ENCODE results near the gene TMEM170A. TPM values are rescaled to one million over a fixed set of nuclear protein-coding genes. Genes with fewer than 3 reads are reported as not detected.
"Not testable (repeated sequence)": the region's sequence is repeated elsewhere in the genome, so short reads cannot be mapped to it uniquely, and the experiment has no call there.

TMEM170A gene, protein sequence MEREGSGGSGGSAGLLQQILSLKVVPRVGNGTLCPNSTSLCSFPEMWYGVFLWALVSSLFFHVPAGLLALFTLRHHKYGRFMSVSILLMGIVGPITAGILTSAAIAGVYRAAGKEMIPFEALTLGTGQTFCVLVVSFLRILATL
- total RNA-seq: 10 to 100 TPM; 22.6 to 30.8 TPM

DNA sequence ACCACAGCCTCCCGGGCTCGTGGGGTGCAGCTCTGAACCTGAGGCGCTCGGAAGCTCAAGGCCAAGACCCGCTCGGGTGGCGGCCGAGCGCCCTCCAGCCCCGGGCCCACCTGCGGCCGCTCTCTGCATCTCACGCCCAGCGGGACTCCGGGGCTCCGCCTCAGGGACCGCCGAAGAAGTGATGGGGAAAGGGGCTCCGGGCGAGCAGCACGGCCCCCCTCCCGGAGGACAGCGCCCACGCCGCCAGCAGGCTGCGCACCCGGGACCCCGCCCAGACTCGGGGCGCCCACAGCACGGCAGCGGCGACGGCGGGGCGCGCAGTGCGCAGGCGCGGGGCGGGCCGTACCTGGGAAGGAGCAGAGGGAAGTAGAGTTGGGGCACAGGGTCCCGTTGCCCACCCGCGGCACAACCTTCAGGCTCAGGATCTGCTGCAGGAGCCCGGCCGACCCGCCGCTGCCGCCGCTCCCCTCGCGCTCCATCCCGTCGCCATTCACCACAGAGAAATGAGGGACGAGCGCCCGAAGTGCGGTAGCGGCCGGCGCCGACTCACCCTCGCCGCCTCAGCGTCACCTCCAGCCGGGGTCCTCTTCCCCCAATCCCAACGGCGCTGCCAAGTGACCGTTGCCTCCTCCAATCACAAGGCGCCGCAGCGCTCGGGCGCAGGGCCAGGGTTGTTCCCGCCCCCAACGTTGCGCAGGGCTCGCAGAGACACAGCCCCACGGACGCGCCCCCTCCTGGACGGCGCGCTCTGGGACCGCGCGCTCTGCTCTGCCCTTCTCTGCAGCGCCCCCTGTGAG, at the start of gene TMEM170A:
Gene TMEM170A (minus strand): TSS at position 568 of the 797 bp plus-strand sequence. CDS start 89 bp downstream, at position 479.
- peak; percentile 95 for ATAC-seq (replicated peaks)
- peaks cover 23% of the 10 kb centered on the region for H3K4me1 Mint-ChIP-seq
- H3K27ac Mint-ChIP-seq: peak within 1 kb of the TSS; percentile 74
- H3K4me3 Mint-ChIP-seq: peak within 1 kb of the TSS; percentile 98
- H3K36me3 Mint-ChIP-seq (ENCODE audit: low read depth): peaks cover 22% of the 10 kb centered on the region
- H3K27me3 Mint-ChIP-seq: no peaks in the 10 kb centered on the region
- H3K9me3 Mint-ChIP-seq: no peaks in the 10 kb centered on the region

GRCh38 chr16:75506574-75506973, 42.1 kb upstream of the TMEM170A start:
- ATAC-seq (replicated peaks): no peak
- Mint-ChIP-seq H3K4me3 (no peak overlapping the region), H3K9me3 (no peaks in the 10 kb centered on the region), H3K36me3 (ENCODE audit: low read depth) (no peaks in the 10 kb centered on the region), H3K27me3 (peaks cover 13% of the 10 kb centered on the region), H3K27ac (no peak overlapping the region), H3K4me1 (no peaks in the 10 kb centered on the region)

DNA sequence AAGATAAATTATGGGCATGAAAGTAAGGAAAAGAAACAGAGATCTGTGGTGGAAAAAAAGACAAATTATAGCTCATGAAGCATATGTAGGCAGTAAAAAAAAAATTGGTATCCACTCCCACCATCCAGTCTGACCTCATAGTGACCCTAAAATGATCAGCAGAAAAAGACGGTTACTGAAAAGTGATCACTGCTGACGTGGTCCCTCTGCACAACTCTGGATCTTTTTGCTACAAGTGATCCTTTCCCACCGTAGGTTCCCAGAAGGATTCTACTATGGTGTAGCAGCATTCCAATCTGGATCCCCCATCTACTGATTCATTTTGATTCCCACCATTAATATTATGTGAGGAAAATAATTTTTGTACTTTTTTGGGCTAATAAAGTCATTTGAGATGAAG, 41.6 kb upstream of the TMEM170A start:
- Mint-ChIP-seq H3K27ac (no peak overlapping the region), H3K4me3 (no peak overlapping the region), H3K36me3 (ENCODE audit: low read depth) (no peaks in the 10 kb centered on the region), H3K9me3 (no peaks in the 10 kb centered on the region), H3K4me1 (no peaks in the 10 kb centered on the region), H3K27me3 (peaks cover 13% of the 10 kb centered on the region)
- no peak for ATAC-seq (replicated peaks)

GRCh38 chr16:75503801-75504200, 39.3 kb upstream of the TMEM170A start:
- no peaks in the 10 kb centered on the region for H3K4me1 Mint-ChIP-seq
- no peak overlapping the region for H3K4me3 Mint-ChIP-seq
- H3K9me3 Mint-ChIP-seq: no peaks in the 10 kb centered on the region
- H3K27ac Mint-ChIP-seq: no peak overlapping the region
- H3K27me3 Mint-ChIP-seq: peaks cover 13% of the 10 kb centered on the region
- no peaks in the 10 kb centered on the region for H3K36me3 Mint-ChIP-seq (ENCODE audit: low read depth)
- ATAC-seq (replicated peaks): no peak

DNA sequence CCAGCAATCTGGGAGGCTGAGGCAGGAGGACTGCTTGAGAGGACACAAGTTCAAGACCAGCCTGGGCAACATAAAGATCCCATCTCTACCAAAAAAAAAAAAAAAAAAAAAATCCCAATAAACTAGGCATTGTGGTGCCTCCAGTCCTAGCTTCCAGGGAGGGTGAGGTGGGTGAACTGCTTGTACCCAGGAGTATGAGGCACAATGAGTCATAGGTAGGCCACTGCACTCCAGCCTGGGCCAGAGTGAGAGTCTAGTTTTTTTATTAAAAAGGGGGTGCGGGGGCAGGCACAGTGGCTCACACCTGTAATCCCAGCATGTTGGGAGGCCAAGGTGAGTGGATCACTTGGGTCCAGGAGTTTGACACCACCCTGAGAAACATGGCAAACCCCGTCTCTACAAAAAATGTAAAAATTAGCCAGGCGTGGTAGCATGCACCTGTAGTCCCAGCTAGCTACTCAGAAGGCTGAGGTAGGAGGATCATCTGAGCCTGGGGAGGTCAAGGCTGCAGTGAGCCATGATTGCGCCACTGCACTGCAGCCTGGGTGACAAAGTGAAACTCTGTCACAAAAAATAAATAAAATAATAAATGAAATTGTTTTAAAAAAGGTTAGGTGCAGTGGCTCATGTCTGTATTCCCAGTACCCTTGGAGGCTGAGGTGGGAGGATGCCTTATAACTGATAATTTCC, 38.6 kb upstream of the TMEM170A start:
- ATAC-seq (replicated peaks): no peak
- Mint-ChIP-seq H3K27ac (no peak overlapping the region), H3K4me1 (no peaks in the 10 kb centered on the region), H3K27me3 (peaks cover 13% of the 10 kb centered on the region), H3K36me3 (ENCODE audit: low read depth) (no peaks in the 10 kb centered on the region), H3K4me3 (no peak overlapping the region), H3K9me3 (no peaks in the 10 kb centered on the region)

DNA sequence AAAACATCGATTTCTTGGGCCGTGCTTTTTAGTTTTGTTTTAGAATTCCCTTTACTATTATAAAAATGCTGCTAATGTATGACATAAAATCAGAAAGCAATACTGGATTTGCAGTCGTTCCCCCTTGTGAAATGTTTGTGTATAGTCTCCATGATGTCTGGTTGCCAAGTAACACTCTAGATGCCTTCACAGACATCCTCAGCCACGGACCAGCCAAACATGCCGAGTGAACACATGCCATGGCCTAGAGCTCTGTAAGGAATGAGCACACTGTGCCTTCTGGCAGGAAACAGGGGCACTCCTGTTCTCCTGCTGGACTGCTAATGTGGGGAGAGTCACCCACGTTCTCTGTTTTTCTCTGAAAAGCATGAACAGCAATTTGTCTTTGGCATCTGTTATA, 37.3 kb upstream of the TMEM170A start:
- H3K27ac Mint-ChIP-seq; H3K4me3 Mint-ChIP-seq; H3K9me3 Mint-ChIP-seq; ATAC-seq (replicated peaks); H3K4me1 Mint-ChIP-seq; H3K27me3 Mint-ChIP-seq; H3K36me3 Mint-ChIP-seq (ENCODE audit: low read depth): not testable (repeated sequence)

DNA sequence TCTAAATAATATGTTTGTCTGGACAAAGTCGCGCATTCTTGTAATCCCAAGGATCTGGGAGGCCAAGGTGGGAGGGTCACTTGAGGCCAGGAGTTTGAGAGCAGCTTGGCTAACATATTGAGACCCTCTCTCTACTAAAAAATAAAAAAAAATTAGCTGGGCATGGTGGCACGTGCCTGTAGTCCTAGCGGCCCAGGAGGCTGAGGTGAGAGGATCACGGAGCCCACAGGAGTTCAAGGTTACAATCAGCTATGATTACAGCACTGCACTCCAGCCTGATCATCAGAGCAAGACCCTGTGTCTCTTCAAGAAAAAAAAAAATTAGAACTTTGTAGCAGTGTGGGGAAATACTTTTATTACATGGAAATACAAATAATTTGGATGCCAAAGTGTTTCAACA, 36.9 kb upstream of the TMEM170A start:
- Mint-ChIP-seq H3K27me3 (peaks cover 4% of the 10 kb centered on the region), H3K27ac (no peak overlapping the region), H3K9me3 (no peaks in the 10 kb centered on the region), H3K36me3 (ENCODE audit: low read depth) (no peaks in the 10 kb centered on the region), H3K4me1 (no peaks in the 10 kb centered on the region), H3K4me3 (no peak overlapping the region)
- ATAC-seq (replicated peaks): no peak

- not testable (repeated sequence) for H3K4me3 Mint-ChIP-seq; H3K4me1 Mint-ChIP-seq; H3K27me3 Mint-ChIP-seq; H3K9me3 Mint-ChIP-seq; H3K27ac Mint-ChIP-seq; ATAC-seq (replicated peaks); H3K36me3 Mint-ChIP-seq (ENCODE audit: low read depth)
Observed at GRCh38 chr16:75498605-75499322, 34.3 kb upstream of the TMEM170A start.

GRCh38 chr16:75497558-75497957, 33.1 kb upstream of the TMEM170A start:
- H3K27ac Mint-ChIP-seq: no peak overlapping the region
- H3K4me3 Mint-ChIP-seq: no peak overlapping the region
- peaks cover 16% of the 10 kb centered on the region for H3K27me3 Mint-ChIP-seq
- peaks cover 4% of the 10 kb centered on the region for H3K4me1 Mint-ChIP-seq
- ATAC-seq (replicated peaks): no peak
- H3K36me3 Mint-ChIP-seq (ENCODE audit: low read depth): no peaks in the 10 kb centered on the region
- no peaks in the 10 kb centered on the region for H3K9me3 Mint-ChIP-seq

GRCh38 chr16:75495076-75495674, 30.7 kb upstream of the TMEM170A start, which contains the start of gene CHST6:
Gene CHST6 (minus strand): TSS chr16:75495441. CDS start chr16:75479828, 15,613 bp downstream.
- H3K4me3 Mint-ChIP-seq: peak within 1 kb of the TSS; percentile 51
- peak; percentile 50 for ATAC-seq (replicated peaks)
- peaks cover 4% of the 10 kb centered on the region for H3K4me1 Mint-ChIP-seq
- peaks cover 16% of the 10 kb centered on the region for H3K27me3 Mint-ChIP-seq
- no peak within 1 kb of the TSS for H3K27ac Mint-ChIP-seq
- H3K36me3 Mint-ChIP-seq (ENCODE audit: low read depth): no peaks in the 10 kb centered on the region
- no peaks in the 10 kb centered on the region for H3K9me3 Mint-ChIP-seq

DNA sequence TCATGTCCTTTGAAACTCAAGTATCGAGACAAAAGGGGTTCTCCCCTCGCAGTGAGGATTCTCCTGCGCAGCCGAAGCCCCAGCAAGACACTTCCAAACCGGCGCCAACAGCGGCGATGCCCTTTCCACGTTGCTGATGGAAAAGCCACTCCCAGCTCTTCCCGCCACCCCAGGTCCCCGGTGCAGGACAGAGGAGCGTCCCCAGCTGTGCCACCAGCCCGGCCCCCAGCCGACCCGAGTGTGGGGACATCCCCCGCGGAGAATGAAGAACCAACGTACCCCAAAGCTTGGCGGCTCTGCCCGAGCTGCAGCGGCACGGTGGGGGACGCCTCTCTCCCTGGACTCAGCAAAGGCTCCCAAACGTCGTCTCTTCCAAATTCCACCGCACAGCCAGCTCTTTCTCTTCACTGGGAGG, 30.2 kb upstream of the TMEM170A start:
- no peaks in the 10 kb centered on the region for H3K36me3 Mint-ChIP-seq (ENCODE audit: low read depth)
- no peak for ATAC-seq (replicated peaks)
- H3K4me3 Mint-ChIP-seq: peak overlapping the region; percentile 51
- H3K4me1 Mint-ChIP-seq: peaks cover 4% of the 10 kb centered on the region
- H3K27ac Mint-ChIP-seq: no peak overlapping the region
- no peaks in the 10 kb centered on the region for H3K9me3 Mint-ChIP-seq
- H3K27me3 Mint-ChIP-seq: peaks cover 16% of the 10 kb centered on the region

DNA sequence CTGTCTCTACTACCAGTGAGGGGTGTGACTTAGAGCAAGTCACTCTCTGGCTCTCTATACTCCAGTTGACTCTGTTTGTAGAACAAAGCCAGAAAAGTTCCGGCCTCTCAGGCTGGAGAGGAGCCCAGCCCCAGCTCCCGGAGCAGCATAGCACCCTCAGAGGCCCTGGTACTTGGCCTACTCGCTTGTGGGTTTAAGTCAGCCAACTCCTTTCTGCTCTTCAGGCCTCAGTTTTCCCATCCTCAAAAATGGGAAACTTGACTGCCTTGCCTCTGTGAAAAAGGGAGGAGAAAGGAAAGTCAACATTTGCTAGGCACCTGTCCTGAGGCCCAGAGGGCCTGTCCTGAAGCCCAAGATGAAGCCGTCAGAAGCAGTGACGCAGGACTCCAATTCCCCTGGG, 29.7 kb upstream of the TMEM170A start:
- ATAC-seq (replicated peaks): no peak
- H3K27me3 Mint-ChIP-seq: peaks cover 16% of the 10 kb centered on the region
- peaks cover 4% of the 10 kb centered on the region for H3K4me1 Mint-ChIP-seq
- no peaks in the 10 kb centered on the region for H3K36me3 Mint-ChIP-seq (ENCODE audit: low read depth)
- H3K27ac Mint-ChIP-seq: no peak overlapping the region
- H3K4me3 Mint-ChIP-seq: peak overlapping the region; percentile 51
- H3K9me3 Mint-ChIP-seq: no peaks in the 10 kb centered on the region

GRCh38 chr16:75491876-75492275, 27.4 kb upstream of the TMEM170A start:
- ATAC-seq (replicated peaks): no peak
- Mint-ChIP-seq H3K27me3 (peaks cover 22% of the 10 kb centered on the region), H3K9me3 (no peaks in the 10 kb centered on the region), H3K4me1 (peaks cover 4% of the 10 kb centered on the region), H3K36me3 (ENCODE audit: low read depth) (no peaks in the 10 kb centered on the region), H3K27ac (no peak overlapping the region), H3K4me3 (no peak overlapping the region)

GRCh38 chr16:75488322-75488721, 23.8 kb upstream of the TMEM170A start:
- no peak for ATAC-seq (replicated peaks)
- H3K9me3 Mint-ChIP-seq: no peaks in the 10 kb centered on the region
- no peaks in the 10 kb centered on the region for H3K36me3 Mint-ChIP-seq (ENCODE audit: low read depth)
- no peak overlapping the region for H3K4me3 Mint-ChIP-seq
- H3K27ac Mint-ChIP-seq: no peak overlapping the region
- H3K27me3 Mint-ChIP-seq: peaks cover 22% of the 10 kb centered on the region
- H3K4me1 Mint-ChIP-seq: no peaks in the 10 kb centered on the region

All from activated T-helper 17 cell treated with anti-CD3 and anti-CD28 coated beads, Interleukin-2, amount 50 U/mL, for 72 hours (primary cell).